Measurements from ENCODE around the gene DTD1.

DNA sequence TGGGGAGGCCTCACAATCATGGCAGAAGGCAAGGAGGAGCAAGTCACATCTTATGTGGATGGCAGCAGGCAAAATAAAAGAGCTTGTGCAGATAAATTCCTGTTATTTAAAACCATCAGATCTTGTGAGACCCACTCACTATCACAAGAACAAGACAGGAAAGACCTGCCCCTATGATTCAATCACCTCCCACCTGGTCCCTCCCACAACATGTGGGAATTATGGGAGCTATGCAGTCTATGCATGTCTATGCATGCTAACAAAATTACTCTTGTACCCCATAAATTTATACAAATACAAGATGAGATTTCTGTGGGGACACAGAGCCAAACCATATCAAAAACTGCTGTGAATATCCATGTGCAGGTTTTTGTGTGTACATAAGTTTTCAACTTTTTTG lies 200.2 kb downstream of the DTD1 start:
- TF ChIP-seq, protein P1, sequence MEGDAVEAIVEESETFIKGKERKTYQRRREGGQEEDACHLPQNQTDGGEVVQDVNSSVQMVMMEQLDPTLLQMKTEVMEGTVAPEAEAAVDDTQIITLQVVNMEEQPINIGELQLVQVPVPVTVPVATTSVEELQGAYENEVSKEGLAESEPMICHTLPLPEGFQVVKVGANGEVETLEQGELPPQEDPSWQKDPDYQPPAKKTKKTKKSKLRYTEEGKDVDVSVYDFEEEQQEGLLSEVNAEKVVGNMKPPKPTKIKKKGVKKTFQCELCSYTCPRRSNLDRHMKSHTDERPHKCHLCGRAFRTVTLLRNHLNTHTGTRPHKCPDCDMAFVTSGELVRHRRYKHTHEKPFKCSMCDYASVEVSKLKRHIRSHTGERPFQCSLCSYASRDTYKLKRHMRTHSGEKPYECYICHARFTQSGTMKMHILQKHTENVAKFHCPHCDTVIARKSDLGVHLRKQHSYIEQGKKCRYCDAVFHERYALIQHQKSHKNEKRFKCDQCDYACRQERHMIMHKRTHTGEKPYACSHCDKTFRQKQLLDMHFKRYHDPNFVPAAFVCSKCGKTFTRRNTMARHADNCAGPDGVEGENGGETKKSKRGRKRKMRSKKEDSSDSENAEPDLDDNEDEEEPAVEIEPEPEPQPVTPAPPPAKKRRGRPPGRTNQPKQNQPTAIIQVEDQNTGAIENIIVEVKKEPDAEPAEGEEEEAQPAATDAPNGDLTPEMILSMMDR (conservative IDR thresholded peaks at IDR 0.05; ENCODE audit: low read depth, low read length), result no peak
- TF ChIP-seq EZH2 (IDR thresholded peaks at IDR 0.05; ENCODE audit: borderline replicate concordance, low read depth, low read length, poor library complexity, severe bottlenecking), result no peak

Data from A673 (cell line).